ENCODE results near the gene WDR87.
"Not testable (repeated sequence)": the region's sequence is repeated elsewhere in the genome, so short reads cannot be mapped to it uniquely, and the experiment has no call there.

WDR87 gene

GRCh38 chr19:37926255-37926654 lies 19.9 kb upstream of the WDR87 start:
- in situ Hi-C loops (cut with MboI; ENCODE audit: low sequenced_read_pairs, unreplicated experiment), result no loop called here
- DNase-seq (ENCODE audit: low spot score), result no peak
- no peak for TF ChIP-seq CTCF (IDR thresholded peaks at IDR 0.05; ENCODE audit: borderline replicate concordance, control extremely low read depth, extremely low read depth, insufficient read depth, missing control alignments)

- in situ Hi-C loops (cut with MboI; ENCODE audit: low sequenced_read_pairs, unreplicated experiment), result no loop called here
- no peak for TF ChIP-seq CTCF (IDR thresholded peaks at IDR 0.05; ENCODE audit: borderline replicate concordance, control extremely low read depth, extremely low read depth, insufficient read depth, missing control alignments)
- no peak for DNase-seq (ENCODE audit: low spot score)
These were observed 18.8 kb upstream of the WDR87 start for GRCh38 chr19:37925212-37925611.

GRCh38 chr19:37924573-37924972 lies 18.2 kb upstream of the WDR87 start:
- in situ Hi-C loops (cut with MboI; ENCODE audit: low sequenced_read_pairs, unreplicated experiment); DNase-seq (ENCODE audit: low spot score): not testable (repeated sequence)

- in situ Hi-C loops (cut with MboI; ENCODE audit: low sequenced_read_pairs, unreplicated experiment), result no loop called here
- no peak for DNase-seq (ENCODE audit: low spot score)
These were observed 14.4 kb upstream of the WDR87 start for GRCh38 chr19:37920591-37921450.

DNA sequence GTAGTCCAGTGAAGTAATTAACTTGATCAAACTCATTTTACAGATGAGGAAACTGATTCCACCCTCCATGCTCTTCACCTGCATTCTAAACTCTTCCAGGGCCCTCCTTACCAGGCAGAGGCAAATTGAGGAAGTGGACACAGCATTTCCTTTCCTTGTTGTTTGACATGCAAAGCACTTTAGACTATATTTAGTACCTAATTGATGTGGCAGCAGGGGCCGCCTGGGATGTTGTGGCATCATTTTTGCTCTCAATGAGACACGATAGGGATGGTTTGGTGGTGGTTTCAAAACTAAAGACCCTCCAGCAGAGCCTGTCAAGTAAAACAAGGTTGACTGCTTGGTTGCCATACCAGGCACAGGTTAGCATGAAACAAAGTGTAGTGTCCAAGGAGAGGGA lies 8.5 kb upstream of the WDR87 start:
- in situ Hi-C loops (cut with MboI; ENCODE audit: low sequenced_read_pairs, unreplicated experiment), result loop anchor here (10.0 kb wide), 1 partner anchor 130 kb away; no protein-coding TSS in a partner anchor
- no peak for TF ChIP-seq CTCF (IDR thresholded peaks at IDR 0.05; ENCODE audit: borderline replicate concordance, control extremely low read depth, extremely low read depth, insufficient read depth, missing control alignments)
- DNase-seq (ENCODE audit: low spot score), result peak; percentile 58

More at GRCh38 chr19:37920591-37921450, 14.4 kb upstream of the WDR87 start:
- no peak for TF ChIP-seq CTCF (IDR thresholded peaks at IDR 0.05; ENCODE audit: borderline replicate concordance, control extremely low read depth, extremely low read depth, insufficient read depth, missing control alignments)

- no peak for TF ChIP-seq CTCF (IDR thresholded peaks at IDR 0.05; ENCODE audit: borderline replicate concordance, control extremely low read depth, extremely low read depth, insufficient read depth, missing control alignments)
- in situ Hi-C loops (cut with MboI; ENCODE audit: low sequenced_read_pairs, unreplicated experiment), result loop anchor here (10.0 kb wide), 2 partner anchors 135 to 325 kb away; no protein-coding TSS in a partner anchor
- DNase-seq (ENCODE audit: low spot score), result no peak
These were observed 3.3 kb upstream of the WDR87 start for GRCh38 chr19:37909661-37910199.
